ENCODE results near the gene LAD1. TPM values are rescaled to one million over a fixed set of nuclear protein-coding genes. Genes with fewer than 3 reads are reported as not detected.

The LAD1 gene
- total and polyA plus RNA-seq, 2 of the 13 experiments (the other 11 are each of a cell fraction or from before 2014, with no cell fraction given), result 10.8 to 65.6 TPM

- H3K4me2 ChIP-seq (ENCODE audit: low read depth, low read length), result no peak overlapping the region
- CTCF ChIA-PET (ENCODE audit: low intra/inter-chr PET ratio, low total read pairs), result no interaction called here
- TF ChIP-seq MEIS1 (CRISPR knock-in tag; IDR thresholded peaks at IDR 0.05; ENCODE audit: borderline replicate concordance), result no peak
- TF ChIP-seq HNRNPL (IDR thresholded peaks at IDR 0.05; ENCODE audit: low read depth, low read length), result no peak
- no peak for TF ChIP-seq ATF2 (CRISPR knock-in tag; IDR thresholded peaks at IDR 0.05)
- no peak for TF ChIP-seq MAFK (conservative IDR thresholded peaks at IDR 0.05 in 1 of 2, IDR thresholded peaks at IDR 0.05 in 1 of 2; ENCODE audit: low read length in 2 of 2)
- TF ChIP-seq ZNF607 (CRISPR knock-in tag; IDR thresholded peaks at IDR 0.05; ENCODE audit: borderline replicate concordance), result no peak
- TF ChIP-seq ZNF484 (CRISPR knock-in tag; IDR thresholded peaks at IDR 0.05; ENCODE audit: borderline replicate concordance, low read depth), result no peak
- no peak for TF ChIP-seq GMEB1 (CRISPR knock-in tag; IDR thresholded peaks at IDR 0.05; ENCODE audit: borderline replicate concordance)
- TF ChIP-seq MTERF4 (CRISPR knock-in tag; IDR thresholded peaks at IDR 0.05), result no peak
- no peak for TF ChIP-seq SNAI1 (CRISPR knock-in tag; IDR thresholded peaks at IDR 0.05; ENCODE audit: borderline replicate concordance)
- no peak for TF ChIP-seq MEIS2 (CRISPR knock-in tag; IDR thresholded peaks at IDR 0.05)
Measured at GRCh38 chr1:201391651-201392511, 7.2 kb downstream of the LAD1 start.

More at GRCh38 chr1:201391651-201392511, 7.2 kb downstream of the LAD1 start:
- no peak overlapping the region for H3K4me3 ChIP-seq (replicated peaks in 1 of 3; ENCODE audit: insufficient read depth in 1 of 3, low read depth in 2 of 3, low read length in 3 of 3)
- POLR2A ChIA-PET, result interaction anchor here (2.9 kb wide), 1 partner anchor 14 kb away, joined by 15 read pairs; no protein-coding TSS in a partner anchor
- H4K20me1 ChIP-seq (ENCODE audit: insufficient read depth, low read length), result peaks cover 12% of the 10 kb centered on the region
- no TSS peak for BruUV-seq (replicated peaks)
- FAIRE-seq (no peak), ATAC-seq (no peak), DNase-seq (ENCODE audit: low spot score) (no peak)
- H3K79me2 ChIP-seq (ENCODE audit: insufficient read depth, low read length), result peaks cover 28% of the 10 kb centered on the region
- in situ Hi-C loops (cut with HindIII; ENCODE audit: extremely low pct_ligation_motif_present, low pct_unique_long_range_greater_than_20kb) (no loop called here), intact Hi-C loops (cut with micrococcal nuclease; ENCODE audit: unreplicated experiment) (no loop called here)
- no peak overlapping the region for H3K27ac ChIP-seq (ENCODE audit: extremely low read length, insufficient read depth, low read length)
- WGBS (ENCODE audit: low lambda C conversion rate), result 90% methylated on average over 9 of the region's 9 CpGs
- peaks cover 30% of the 10 kb centered on the region for H3K4me1 ChIP-seq (ENCODE audit: insufficient read depth, low read length)
- H3K9ac ChIP-seq (ENCODE audit: insufficient read depth, low read depth, low read length), result no peak overlapping the region
- H3K36me3 ChIP-seq (replicated peaks in 1 of 2; ENCODE audit: control insufficient read depth in 1 of 2, insufficient read depth in 2 of 2, low read length in 2 of 2), result peaks cover 11 to 19% of the 10 kb centered on the region in 2 experiments; a peak in 4 of 5 replicates
- H3K9me3 ChIP-seq (ENCODE audit: low read length), result no peaks in the 10 kb centered on the region
- H3K27me3 ChIP-seq (ENCODE audit: control insufficient read depth in 1 of 2, insufficient read depth in 2 of 2, low read length in 2 of 2), result no peaks in the 10 kb centered on the region
- no peak overlapping the region for H2AFZ ChIP-seq (ENCODE audit: low read length)

Data from HepG2 (cell line).